Hepatocyte (in vitro differentiated cells): ENCODE measurements around the gene APBA1. TPM values are rescaled to one million over a fixed set of nuclear protein-coding genes. Genes with fewer than 3 reads are reported as not detected.

ENCODE experiments used
- DNase-seq: peaks from one replicate; pipeline ENCODE4 v3.0.0-alpha.2; 2016; ENCODE audit warnings: low spot score
- H2AFZ ChIP-seq: fragments of 200-600 bp; sonication (generic); 2 replicates; pipeline ENCODE4 v1.6.0; 2016; ENCODE audit warnings: antibody characterized with exemption, mild to moderate bottlenecking
- H3K27ac ChIP-seq: fragments of 200-600 bp; sonication (generic); 2 replicates; pipeline ENCODE4 v1.5.1; 2016; ENCODE audit warnings: mild to moderate bottlenecking
- H3K27me3 ChIP-seq: fragments of 200-600 bp; sonication (generic); 2 replicates; pipeline ENCODE4 v1.6.1; 2016
- H3K36me3 ChIP-seq: fragments of 200-600 bp; sonication (generic); replicated peaks from 2 replicates; pipeline ENCODE4 v1.5.1; 2016; ENCODE audit warnings: low read depth; ENCODE audit not compliant: insufficient read depth
- H3K4me1 ChIP-seq: fragments of 200-600 bp; sonication (generic); 2 replicates; pipeline ENCODE4 v1.5.1; 2016; ENCODE audit warnings: mild to moderate bottlenecking, moderate library complexity; ENCODE audit not compliant: insufficient read depth
- H3K4me2 ChIP-seq: fragments of 200-600 bp; sonication (generic); 2 replicates; pipeline ENCODE4 v1.6.0; 2016
- H3K4me3 ChIP-seq: fragments of 200-600 bp; sonication (generic); 2 replicates; pipeline ENCODE4 v1.5.1; 2016; ENCODE audit warnings: mild to moderate bottlenecking
- H3K79me2 ChIP-seq: fragments of 200-600 bp; sonication (generic); 2 replicates; pipeline ENCODE4 v1.6.0; 2017; ENCODE audit warnings: mild to moderate bottlenecking
- H3K9me2 ChIP-seq: fragments of 200-600 bp; sonication (generic); replicated peaks from 2 replicates; pipeline ENCODE4 v1.6.0; 2017; ENCODE audit warnings: mild to moderate bottlenecking; ENCODE audit not compliant: insufficient read depth
- H3K9me3 ChIP-seq: fragments of 200-600 bp; sonication (generic); 2 replicates; pipeline ENCODE4 v1.5.1; 2016; ENCODE audit warnings: low read depth, mild to moderate bottlenecking
- H4K20me1 ChIP-seq: fragments of 200-600 bp; sonication (generic); 2 replicates; pipeline ENCODE4 v1.6.0; 2016; ENCODE audit warnings: mild to moderate bottlenecking; ENCODE audit not compliant: insufficient read depth, poor library complexity, severe bottlenecking
- EZH2 ChIP-seq: fragments of 200-600 bp; sonication (generic); IDR thresholded peaks from 2 replicates; pipeline ENCODE4 v1.6.1; 2016; ENCODE audit warnings: antibody characterized with exemption, mild to moderate bottlenecking, borderline replicate concordance
- EZH2phosphoT487 ChIP-seq: fragments of 200-600 bp; sonication (generic); IDR thresholded peaks from one replicate; pipeline ENCODE4 v1.6.1; 2018; ENCODE audit warnings: antibody characterized with exemption, mild to moderate bottlenecking, low read depth, moderate library complexity; ENCODE audit not compliant: unreplicated experiment, severe bottlenecking
- WGBS: methylation state at CpG from one replicate; pipeline ENCODE4 v1.1.6; 2016; ENCODE audit warnings: low lambda C conversion rate; ENCODE audit errors: missing lambda C conversion rate; 5-methylcytosine and 5-hydroxymethylcytosine counted together
- polyA plus RNA-seq: library from polyadenylated mRNA; unstranded; fragments of >200 nt; fragmentation: Nextera tagmentation; extraction: Ambion mirVana; gene quantifications from 2 replicates; pipeline ENCODE4 v1.2.1, GENCODE V29; 2016
- total RNA-seq: library from RNA; depleted of rRNA; stranded (reverse); fragments of >200 nt; gene quantifications from 2 replicates; pipeline ENCODE4 v1.2.3, GENCODE V29; 2014
- TF ChIP-seq, protein P1 (sequence below): fragments of 200-600 bp; sonication (generic); IDR thresholded peaks from 2 replicates; pipeline ENCODE4 v1.5.1; 2016; ENCODE audit warnings: antibody characterized with exemption, mild to moderate bottlenecking; ENCODE audit not compliant: poor library complexity

The APBA1 gene
- total and polyA plus RNA-seq, 2 experiments from 2014 or later, result 1.5 to 12.0 TPM

DNA sequence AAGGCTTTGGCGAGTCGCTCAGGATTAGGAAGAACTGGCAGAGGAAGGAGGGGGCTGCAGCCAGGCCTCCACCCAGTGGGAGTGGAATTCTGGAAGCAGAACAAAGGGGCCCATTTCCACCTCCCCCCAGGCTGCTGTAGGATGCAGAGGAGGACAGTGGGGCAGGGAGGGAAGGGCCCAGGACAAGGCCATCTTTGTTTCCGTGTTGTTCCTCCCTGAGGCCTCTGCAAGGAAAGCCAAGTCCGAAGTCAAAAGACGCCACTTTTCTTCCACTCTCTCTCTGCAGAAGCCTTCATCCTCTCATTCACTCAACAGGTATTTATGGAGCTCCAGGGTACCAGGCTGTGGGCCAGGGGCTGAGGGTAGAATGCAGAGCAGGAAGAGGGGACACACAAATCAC, 276.5 kb downstream of the APBA1 start:
- no peaks in the 10 kb centered on the region for H3K9me2 ChIP-seq
- H2AFZ ChIP-seq, result no peak overlapping the region
- TF ChIP-seq, protein P1, sequence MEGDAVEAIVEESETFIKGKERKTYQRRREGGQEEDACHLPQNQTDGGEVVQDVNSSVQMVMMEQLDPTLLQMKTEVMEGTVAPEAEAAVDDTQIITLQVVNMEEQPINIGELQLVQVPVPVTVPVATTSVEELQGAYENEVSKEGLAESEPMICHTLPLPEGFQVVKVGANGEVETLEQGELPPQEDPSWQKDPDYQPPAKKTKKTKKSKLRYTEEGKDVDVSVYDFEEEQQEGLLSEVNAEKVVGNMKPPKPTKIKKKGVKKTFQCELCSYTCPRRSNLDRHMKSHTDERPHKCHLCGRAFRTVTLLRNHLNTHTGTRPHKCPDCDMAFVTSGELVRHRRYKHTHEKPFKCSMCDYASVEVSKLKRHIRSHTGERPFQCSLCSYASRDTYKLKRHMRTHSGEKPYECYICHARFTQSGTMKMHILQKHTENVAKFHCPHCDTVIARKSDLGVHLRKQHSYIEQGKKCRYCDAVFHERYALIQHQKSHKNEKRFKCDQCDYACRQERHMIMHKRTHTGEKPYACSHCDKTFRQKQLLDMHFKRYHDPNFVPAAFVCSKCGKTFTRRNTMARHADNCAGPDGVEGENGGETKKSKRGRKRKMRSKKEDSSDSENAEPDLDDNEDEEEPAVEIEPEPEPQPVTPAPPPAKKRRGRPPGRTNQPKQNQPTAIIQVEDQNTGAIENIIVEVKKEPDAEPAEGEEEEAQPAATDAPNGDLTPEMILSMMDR, result no peak
- no peak for TF ChIP-seq EZH2
- TF ChIP-seq EZH2phosphoT487, result no peak
- H3K4me3 ChIP-seq, result no peak overlapping the region
- no peaks in the 10 kb centered on the region for H3K79me2 ChIP-seq
- no peak overlapping the region for H3K27ac ChIP-seq
- H3K9me3 ChIP-seq, result no peaks in the 10 kb centered on the region
- 93% methylated on average over 5 of the region's 5 CpGs for WGBS
- H3K36me3 ChIP-seq, result no peaks in the 10 kb centered on the region
- no peaks in the 10 kb centered on the region for H3K27me3 ChIP-seq
- DNase-seq, result no peak
- H3K4me1 ChIP-seq, result no peaks in the 10 kb centered on the region
- no peak overlapping the region for H3K4me2 ChIP-seq
- no peaks in the 10 kb centered on the region for H4K20me1 ChIP-seq

DNA sequence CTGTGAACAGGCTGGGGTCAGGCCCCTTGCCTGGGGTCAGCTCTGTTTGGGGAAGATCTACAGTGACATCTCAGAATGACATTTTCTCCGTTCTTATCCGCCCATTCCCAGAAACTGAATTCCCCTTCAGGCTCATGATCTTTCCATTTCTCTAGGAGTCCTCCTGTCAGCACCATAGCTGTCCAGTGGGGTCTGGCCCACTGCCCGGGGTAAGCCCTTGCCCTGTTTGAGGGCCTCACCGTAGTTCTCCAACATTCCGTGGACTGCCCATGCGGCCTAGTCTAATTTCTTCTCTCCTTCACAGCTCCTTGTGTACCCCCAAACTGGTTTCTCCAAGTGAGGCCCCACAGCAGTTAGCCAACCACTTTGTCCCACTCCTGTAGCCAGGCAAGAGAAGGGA, 278.7 kb downstream of the APBA1 start:
- no peak for DNase-seq
- no peaks in the 10 kb centered on the region for H3K27me3 ChIP-seq
- 97% methylated on average over 6 of the region's 6 CpGs for WGBS
- no peaks in the 10 kb centered on the region for H3K36me3 ChIP-seq
- no peaks in the 10 kb centered on the region for H3K9me2 ChIP-seq
- H3K9me3 ChIP-seq, result no peaks in the 10 kb centered on the region
- TF ChIP-seq, protein P1, result no peak
- TF ChIP-seq EZH2phosphoT487 (no peak), EZH2 (no peak)
- H3K4me3 ChIP-seq, result no peak overlapping the region
- no peak overlapping the region for H2AFZ ChIP-seq
- no peaks in the 10 kb centered on the region for H4K20me1 ChIP-seq
- H3K4me2 ChIP-seq, result no peak overlapping the region
- no peaks in the 10 kb centered on the region for H3K79me2 ChIP-seq
- H3K27ac ChIP-seq, result no peak overlapping the region
- no peaks in the 10 kb centered on the region for H3K4me1 ChIP-seq

DNA sequence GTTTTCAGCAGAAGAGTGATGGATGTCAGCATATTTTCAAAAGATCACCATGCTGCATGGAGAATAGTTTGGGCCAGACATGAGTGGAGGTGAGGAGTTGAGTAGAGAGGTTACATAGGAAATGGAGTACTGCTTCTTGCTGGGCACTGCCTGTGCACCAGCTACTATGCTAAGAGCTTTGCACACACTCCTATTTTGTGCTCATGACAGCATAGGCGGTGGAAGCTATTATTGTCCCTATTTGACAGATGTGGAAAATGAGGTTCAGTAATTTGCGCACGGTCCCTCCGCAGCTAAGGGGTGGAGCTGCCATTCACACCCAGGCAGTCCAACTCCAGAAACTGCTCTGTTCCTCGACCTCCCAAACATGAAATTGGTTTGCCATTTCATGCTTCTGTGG, 279.3 kb downstream of the APBA1 start:
- Histone ChIP-seq H3K36me3 (no peaks in the 10 kb centered on the region), H2AFZ (no peak overlapping the region), H3K4me3 (no peak overlapping the region), H3K4me1 (no peaks in the 10 kb centered on the region), H4K20me1 (no peaks in the 10 kb centered on the region), H3K27me3 (no peaks in the 10 kb centered on the region), H3K27ac (no peak overlapping the region), H3K9me3 (no peaks in the 10 kb centered on the region), H3K79me2 (no peaks in the 10 kb centered on the region), H3K9me2 (no peaks in the 10 kb centered on the region), H3K4me2 (no peak overlapping the region)
- TF ChIP-seq EZH2phosphoT487 (no peak), EZH2 (no peak)
- TF ChIP-seq, protein P1, result no peak
- 91% methylated on average over 5 of the region's 5 CpGs for WGBS
- no peak for DNase-seq

DNA sequence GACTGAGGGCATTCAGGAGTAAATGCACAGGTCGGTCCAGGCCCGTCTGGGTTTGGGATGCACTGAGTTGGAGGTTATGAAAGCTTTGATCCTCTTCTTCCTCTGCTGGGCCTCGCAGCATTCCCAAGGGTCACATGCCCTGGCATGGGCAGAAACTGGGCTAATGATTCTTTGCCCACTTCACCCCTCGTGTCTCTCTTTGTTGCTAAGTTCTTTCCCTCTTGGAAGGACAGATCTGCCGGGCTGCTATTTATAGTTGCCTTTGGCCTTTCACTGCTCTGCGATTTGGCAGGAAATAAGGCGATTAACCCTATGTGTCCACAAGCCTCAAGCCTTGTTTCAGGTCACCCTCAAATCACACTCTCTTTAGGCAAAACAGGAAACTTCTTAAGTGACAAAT, 280.2 kb downstream of the APBA1 start:
- Histone ChIP-seq H3K27ac (no peak overlapping the region), H3K4me1 (no peaks in the 10 kb centered on the region), H3K9me2 (no peaks in the 10 kb centered on the region), H3K4me2 (no peak overlapping the region), H3K36me3 (no peaks in the 10 kb centered on the region), H3K4me3 (no peak overlapping the region), H3K9me3 (no peaks in the 10 kb centered on the region), H4K20me1 (no peaks in the 10 kb centered on the region), H2AFZ (no peak overlapping the region), H3K79me2 (no peaks in the 10 kb centered on the region), H3K27me3 (no peaks in the 10 kb centered on the region)
- DNase-seq, result no peak
- WGBS, result 73% methylated on average over 7 of the region's 7 CpGs
- TF ChIP-seq EZH2 (no peak), EZH2phosphoT487 (no peak)
- TF ChIP-seq, protein P1, result no peak
